HG03558 (cell line): ENCODE measurements around the gene SH2D1B.

Experiments used
- ATAC-seq: cut with Tn5 transposase; IDR thresholded peaks from one replicate; pipeline ENCODE4 v1.9.1; 2021; ENCODE audit warnings: moderate number of reproducible peaks; ENCODE audit not compliant: unreplicated experiment; ENCODE audit errors: extremely low read depth

The SH2D1B gene

DNA sequence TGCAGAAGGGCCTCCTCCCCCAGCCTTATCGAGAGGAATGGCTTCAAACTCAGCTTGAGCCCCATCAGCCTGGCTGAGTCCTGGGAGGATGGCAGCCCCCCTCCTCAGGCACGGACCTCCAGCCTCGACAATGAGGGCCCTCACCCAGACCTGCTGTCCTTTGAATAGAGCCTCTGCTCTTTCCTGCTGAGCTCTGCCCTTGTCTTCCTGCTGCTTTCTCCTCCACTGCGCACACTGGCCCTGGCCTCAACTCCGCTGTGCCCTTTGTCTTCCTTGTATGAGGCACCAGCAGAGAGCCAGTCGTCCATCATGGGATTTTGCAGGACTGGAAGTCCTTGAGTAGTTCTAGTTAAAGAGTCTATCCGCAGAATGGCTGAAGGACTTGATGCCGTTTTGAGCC is 28.4 kb downstream of the SH2D1B start:
- ATAC-seq: no peak

DNA sequence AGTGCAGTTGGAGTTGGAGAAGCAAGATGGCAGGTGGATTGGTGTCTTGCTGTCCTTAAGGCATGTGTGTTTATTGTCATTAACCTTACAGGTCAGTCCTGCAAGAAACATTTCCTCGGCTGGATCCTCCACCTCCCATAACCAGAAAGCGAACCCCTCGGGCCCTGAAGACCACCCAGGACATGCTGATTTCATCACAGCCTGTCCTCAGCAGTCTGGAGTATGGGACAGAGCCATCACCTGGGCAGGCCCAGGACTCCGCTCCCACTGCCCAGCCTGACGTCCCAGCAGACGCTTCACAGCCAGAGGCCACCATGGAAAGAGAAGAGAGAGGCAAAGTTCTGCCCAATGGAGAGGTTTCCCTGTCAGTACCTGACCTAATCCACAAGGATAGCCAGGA is 28.8 kb downstream of the SH2D1B start:
- ATAC-seq: no peak

DNA sequence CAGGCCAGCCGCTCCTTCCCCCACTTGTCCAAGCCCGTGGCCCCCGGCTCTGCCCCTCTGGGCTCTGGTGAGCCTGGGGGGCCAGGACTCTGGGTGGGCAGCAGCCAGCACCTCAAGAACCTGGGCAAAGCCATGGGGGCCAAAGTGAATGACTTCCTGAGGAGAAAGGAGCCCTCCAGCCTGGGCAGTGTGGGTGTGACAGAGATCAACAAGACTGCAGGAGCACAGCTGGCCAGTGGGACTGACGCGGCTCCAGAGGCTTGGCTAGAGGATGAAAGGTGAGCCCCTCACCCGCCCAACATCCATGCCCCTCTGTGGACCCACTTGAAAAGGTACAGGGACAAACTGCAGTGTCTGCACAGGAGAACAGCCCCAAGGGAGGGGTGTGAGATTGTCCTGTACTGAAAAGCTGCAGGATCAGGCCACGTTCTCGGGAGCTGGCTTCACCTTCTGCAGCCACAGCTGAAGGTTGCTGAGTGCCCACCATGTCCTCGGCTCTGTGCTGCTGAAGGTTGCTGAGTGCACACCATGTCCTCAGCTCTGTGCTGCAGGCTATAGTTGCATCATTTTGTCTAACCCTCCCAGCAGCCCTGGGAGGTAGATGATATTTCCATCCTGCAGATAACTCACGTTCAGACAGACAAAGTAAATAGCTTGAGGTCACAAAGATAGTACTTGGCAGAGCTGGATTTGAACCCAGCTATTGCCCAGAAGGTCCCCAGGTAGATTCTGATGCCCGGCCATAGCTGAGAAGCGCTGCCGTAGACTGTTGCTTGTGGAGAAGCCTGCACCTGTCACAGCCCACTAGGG is 29.8 kb downstream of the SH2D1B start:
- ATAC-seq: no peak

DNA sequence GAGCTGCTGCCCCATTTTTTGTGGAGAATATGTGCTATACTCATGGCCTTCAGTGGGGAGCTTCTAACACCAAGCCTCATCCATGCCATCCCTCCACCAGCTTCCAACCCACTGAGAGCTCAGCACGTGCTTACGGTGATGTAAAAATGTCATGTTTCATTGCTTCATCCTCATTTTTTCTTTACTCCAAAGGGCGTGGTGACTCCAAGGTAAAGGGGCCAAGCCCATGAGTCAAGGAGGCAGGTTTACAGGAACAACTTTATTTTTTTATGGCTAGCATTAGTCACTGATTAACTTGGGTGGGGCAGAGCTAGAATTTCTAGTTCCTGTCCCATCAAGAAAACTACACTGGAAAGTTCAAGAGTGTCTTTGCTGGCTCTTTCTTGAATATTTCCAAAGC is 30.6 kb downstream of the SH2D1B start, which contains the start of gene C1orf226:
C1orf226 (plus strand) TSS at position 346 of the 400 bp plus-strand sequence. CDS start 174 bp downstream, outside the sequence.
- ATAC-seq: no peak

DNA sequence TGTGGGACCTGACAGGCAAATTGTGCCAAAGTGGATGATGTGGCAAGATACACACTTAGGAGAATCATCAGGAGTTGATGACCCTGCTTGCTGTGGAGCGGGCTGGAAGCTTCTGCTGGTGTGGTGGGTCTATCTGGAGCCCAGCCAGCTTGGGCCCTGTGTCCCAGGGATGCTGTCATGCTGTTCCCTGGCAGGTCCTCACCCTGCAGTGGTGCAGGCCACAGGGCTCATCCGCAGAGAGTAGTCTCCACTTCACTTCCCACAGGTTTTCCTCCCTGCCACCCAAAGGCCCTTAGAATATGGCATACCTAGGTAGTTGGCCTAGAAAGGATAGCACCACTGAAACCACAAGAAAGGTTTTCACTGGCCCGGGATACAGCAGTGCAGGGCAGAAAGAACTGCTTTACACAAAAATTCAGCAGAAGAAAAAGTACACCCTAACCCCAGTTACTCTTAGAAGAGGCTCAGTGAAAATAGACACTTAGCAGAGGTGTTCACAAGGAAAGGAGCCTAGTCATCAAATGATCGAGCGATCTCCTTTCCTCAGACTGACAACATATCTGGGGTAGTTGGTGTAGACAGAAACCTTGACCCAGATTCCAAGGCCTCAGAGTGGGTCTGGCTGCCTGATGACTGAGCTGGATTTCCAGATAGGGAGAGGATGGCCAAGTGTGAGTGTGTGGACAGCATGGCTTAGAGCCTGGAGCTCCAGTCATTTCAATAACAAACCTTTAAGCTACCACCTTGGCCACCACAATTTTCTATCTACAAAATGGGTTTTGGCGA is 31.7 kb downstream of the SH2D1B start:
- ATAC-seq: no peak

DNA sequence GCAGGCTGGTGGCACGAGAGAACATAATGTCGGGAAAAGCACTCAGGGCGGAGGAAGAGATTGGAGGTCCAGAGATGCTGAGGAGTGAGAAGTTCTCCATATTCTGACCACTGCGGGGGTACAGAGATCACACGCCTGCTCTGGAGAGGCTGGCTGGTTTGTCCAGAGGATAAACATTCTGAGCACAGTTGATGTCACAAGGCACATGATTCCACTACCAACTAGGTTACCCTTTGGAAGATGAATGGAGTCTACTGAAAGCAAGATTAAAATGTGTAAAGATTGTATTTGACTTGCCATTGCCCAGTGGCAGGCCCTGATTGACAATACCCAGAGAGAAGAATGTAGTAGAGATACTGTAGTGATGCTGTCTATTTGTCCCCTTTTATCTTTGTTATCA is 35.2 kb downstream of the SH2D1B start, which contains the start of gene SPATA46:
SPATA46 (minus strand) TSS at position 164 of the 400 bp plus-strand sequence; CDS start at position 100, 64 bp downstream.
- ATAC-seq: no peak

DNA sequence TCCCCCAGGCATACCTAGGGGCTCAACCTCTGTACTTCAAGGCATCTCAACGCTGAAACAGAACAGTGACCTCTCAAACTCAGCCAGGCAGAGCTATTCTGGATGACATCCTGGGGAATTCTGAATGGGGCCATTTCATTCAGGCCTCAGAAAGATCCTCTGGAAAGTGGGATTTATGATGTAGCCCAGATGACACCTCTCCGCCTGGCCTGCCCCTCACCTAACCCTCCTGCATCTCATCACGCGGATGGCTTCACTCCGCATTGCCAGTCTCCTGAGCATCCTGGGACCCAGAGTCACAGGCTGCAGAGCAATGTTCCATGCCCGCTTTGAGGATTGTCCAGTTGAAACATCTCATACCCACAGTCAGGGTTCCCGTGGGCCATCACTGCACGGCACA is 36.5 kb downstream of the SH2D1B start:
- no peak for ATAC-seq

DNA sequence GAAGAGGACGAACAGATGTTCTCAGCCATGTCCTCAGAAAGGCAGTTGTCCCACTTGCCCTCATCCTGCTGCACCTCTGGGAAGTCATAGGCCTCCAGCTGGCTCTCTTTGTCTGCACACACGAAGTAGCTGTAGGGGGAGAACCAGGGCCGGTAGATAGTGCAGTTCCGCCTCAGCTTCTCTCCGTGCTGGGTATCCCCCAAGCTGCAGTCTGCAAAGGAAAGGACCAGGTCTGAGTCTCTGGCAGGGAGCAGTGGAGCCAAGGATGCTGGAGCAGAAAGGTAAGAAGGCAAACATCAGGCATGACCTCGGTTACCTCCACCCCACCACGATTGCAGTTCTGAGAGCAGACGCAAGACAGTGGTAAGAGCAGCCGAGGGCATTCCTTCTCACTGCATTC is 37.5 kb downstream of the SH2D1B start:
- ATAC-seq: no peak

DNA sequence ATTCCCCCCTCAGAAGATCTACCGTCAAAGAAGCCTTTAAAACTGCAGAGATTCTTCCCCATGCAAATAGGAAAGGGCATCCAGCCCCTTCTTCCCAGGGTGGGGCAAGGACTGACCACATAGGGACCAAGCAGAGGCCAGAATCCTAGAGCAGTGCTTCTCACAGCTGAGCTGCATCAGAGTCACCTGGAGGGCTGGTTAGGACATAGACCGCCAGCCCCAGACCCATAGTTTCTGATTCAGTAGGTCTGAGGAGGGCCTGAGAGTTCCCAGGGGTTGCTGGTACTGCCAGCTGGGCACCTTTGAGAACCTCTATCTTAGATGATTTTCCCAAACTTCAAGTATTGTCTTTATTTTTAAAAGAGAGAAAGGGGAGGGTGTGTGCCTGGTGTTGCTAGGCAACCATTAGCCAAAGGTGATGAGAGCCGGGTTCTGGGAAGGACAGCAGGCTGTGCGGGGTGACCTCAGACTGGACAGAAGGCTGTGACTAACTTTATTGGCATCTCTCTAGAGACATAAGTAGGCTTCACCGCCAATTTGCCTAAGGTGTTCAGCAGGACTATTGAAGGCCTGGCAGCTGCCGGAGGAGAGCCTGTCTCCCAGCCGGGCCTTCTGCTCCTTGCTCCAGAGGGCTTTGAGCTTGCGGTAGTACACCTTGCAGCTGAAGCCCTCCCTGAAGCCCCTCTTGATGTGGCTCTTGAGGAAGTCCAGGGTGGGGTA is 38.2 kb downstream of the SH2D1B start:
- no peak for ATAC-seq

DNA sequence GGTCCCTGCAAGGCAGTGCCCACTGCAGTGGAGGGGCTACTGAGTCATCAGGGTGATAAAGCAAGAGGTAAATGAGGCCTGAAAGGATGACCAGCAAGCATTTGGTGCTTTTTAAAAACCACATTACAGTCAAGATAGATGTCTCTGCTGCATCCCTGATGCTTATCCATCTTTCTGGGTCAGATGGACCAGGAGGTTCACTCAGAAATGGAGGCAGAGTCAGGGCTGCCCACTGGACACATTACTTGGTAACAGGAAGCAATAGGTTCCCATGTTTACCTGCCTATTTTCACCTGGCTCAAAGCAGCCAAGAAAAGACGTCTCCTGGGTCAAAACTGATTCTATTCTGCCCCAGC is 38.9 kb downstream of the SH2D1B start:
- no peak for ATAC-seq

DNA sequence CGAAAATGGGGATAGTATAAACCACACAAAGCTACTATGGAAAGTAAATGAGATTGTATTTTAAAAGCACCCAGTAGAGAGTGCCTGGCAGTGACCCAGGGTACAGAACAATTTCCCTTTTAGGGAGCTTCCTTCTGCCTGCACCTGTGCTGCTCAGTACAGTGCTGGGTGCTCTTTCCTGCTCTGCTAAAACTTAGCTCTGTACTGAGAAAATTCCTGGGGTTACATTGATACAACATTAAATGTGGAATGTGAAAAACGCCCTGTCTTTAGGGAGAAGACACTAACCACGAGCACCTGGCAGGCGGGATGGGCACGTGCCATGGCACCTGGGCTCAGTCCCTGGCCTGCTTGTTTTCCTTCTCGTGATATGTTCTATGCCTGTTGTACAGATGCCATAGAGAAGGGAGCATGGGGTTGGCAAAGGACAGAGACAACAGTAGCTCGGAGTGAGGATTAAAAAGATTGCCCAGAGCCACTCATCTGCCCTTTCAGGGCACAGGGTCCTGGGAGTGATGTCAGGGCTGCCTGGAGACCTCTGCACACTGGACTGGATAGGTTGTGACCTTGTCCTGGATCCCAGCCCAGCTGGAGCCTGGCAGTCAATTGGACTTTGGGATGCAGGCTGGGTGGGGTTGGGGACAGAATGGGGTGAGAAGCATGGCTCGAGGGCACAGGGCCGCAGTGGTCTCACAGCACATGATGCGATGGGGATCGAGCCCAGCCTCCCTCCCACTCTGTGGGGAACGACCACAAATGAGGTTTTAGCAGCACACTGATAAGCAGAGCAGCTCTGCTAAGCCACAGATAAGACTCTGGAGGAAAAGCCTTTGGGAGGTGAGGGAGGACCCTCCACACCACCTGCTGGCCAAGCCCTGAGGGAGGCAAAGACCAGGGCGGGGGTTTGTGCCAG is 39.5 kb downstream of the SH2D1B start:
- ATAC-seq: no peak

DNA sequence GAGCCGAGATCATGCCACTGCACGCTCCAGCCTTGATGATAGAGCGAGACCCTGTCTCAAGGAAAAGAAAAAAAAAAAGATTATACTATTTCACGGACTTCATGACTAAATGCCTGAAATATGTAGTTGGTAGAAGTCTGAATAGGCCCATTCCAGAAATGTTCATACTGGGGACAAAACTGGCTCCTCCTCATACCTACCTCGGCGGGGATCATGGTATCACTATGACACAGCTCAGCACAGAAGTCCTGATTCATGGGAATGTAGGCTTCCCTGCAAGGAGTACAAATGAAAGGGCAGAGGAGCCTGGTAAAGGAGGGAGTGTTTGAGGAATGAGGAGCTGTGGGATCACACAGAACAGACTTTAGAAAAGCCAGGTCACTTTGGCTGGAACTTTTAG is 40.3 kb downstream of the SH2D1B start:
- ATAC-seq: no peak

DNA sequence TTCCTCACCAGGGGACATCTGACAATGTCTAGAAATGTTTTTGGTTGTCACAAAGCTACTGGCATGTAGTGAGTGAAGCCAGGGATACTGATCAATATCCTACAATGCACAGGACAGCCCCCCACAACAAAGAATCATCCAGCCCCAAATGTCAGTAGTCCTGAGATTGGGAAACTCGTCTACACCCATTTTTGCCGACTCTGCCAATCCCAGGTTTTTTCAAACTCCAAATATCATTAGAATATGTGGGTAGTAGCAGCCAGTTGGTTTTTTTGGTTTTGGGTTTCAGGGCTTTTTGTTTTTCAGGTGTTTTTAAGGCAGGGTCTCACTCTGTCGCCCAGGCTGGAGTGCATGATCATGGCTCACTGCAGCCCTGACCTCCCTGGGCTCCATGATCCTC is 41.2 kb downstream of the SH2D1B start:
- ATAC-seq: no peak

DNA sequence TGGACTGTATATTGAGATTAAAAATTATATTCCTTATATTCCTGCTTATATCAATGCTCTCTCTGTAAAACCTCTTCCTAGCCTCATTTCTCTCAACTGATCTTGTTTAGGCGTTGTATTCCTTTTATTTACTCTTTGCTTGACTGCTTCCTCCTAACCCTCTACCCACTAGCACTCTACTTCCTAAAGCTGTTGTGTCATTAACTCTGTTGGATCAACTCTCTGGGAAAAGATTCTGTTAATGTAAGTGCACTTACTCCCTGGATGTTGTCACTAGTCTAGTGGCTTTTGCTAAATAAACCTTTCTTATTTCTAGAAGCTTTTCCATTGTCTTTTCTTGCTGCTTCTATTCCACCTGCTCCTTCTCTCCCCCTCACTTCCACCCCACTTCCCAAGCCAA is 41.8 kb downstream of the SH2D1B start:
- no peak for ATAC-seq

DNA sequence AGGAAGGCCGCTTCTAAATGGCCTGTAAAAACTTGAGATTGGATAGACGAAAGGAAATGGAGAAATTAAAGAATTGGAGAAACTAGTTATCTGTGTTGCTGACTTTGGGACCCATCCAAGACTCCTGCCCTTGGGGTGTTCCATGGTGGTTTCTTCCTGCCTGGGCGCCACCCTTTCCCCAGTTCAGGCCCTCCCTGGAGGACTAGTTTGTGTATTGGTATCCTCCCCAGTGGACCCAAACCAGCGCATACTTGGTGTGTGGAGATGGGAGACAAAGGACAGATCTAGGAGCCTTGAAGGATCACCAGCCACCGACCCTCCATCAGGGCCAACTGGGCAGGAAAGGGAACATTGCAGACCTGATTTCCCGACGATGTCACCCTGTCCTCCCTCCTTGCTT is 42.4 kb downstream of the SH2D1B start:
- no peak for ATAC-seq

DNA sequence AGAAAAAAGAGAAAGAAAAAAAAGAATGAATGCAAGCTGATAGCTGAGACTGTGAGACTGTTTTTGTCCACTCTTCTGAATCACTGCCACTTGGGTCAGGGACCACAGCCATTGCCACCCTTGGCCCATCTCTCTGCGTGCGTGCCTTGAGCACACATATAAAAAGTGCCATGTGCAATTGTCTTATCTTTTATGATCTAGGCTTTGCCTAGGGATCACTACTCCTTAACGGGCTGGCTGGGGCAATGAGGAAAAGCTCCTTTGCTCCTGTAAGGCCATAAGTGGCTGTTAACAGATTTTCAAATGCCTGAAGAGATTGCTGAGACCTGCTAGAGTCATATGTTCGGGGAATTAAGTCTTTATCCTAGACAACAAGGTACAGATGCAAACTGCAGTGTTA is 43.5 kb downstream of the SH2D1B start:
- ATAC-seq: no peak

DNA sequence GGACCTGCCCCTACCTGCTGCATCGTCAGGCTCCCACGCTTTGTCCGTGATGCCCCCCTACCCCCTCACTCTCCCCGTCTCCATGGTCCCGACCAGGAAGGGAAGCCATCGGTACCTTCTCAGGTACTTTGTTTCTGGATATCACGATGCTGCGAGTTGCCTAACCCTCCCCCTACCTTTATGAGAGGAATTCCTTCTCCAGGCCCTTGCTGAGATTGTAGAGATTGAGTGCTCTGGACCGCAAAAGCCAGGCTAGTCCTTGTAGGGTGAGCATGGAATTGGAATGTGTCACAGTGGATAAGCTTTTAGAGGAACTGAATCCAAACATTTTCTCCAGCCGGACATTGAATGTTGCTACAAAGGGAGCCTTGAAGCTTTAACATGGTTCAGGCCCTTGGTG is 44.2 kb downstream of the SH2D1B start:
- no peak for ATAC-seq

DNA sequence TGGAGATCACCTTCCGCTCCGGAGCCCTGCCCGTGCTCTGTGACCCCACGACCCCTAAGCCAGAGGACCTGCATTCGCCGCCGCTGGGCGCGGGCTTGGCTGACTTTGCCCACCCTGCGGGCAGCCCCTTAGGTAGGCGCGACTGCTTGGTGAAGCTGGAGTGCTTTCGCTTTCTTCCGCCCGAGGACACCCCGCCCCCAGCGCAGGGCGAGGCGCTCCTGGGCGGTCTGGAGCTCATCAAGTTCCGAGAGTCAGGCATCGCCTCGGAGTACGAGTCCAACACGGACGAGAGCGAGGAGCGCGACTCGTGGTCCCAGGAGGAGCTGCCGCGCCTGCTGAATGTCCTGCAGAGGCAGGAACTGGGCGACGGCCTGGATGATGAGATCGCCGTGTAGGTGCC is 44.9 kb downstream of the SH2D1B start:
- ATAC-seq: no peak

DNA sequence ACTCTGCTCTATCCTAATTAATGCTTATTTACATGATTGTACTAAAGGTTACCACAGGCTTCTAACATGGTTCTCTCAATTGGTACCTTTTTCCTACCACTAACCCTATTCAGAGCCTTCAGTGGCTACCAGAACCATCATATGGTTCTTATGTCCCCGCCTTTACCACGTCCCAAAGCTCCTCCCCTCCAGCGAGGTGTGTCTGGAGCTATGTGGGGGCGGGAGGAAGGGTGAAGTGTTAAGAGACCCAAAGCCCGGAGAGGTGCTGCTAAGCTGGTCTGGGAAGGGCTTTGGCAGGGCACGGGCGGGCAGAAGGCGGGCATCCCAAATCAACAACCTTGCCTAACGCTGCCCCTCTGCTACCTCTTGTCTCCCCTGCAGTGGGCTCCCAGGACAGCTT is 45.3 kb downstream of the SH2D1B start:
- ATAC-seq: no peak

DNA sequence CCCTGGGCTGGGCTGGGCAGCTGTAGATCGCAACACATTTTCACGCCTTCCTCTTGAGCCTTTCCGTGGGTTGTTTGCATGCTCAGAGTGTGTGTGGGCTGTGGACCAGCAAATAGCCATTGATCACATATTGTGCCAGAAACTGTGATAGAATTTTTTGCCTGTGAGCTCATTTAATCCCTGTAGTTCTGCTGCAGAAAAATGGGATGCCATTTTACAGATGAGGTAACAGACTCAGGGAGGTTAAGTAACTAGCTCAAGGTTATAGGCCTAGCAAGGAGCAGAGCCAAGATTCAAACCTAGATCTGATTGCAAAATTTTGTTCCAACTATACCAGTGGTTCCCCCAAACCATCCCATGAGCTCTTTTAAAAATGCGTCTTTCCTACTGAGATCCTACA is 45.8 kb downstream of the SH2D1B start:
- no peak for ATAC-seq
